D341Med (cell line): Measurements from ENCODE around the gene CBARP.

ENCODE experiments used
- DNase-seq: peaks from one replicate; pipeline ENCODE4 v3.0.0; 2012; ENCODE audit warnings: low spot score

CBARP gene

GRCh38 chr19:1264801-1265614 is 27.2 kb upstream of the CBARP start:
- no peak for DNase-seq

GRCh38 chr19:1263188-1263587 is 25.4 kb upstream of the CBARP start:
- no peak for DNase-seq

- DNase-seq: no peak
These were observed 24.9 kb upstream of the CBARP start for GRCh38 chr19:1262623-1263123.

GRCh38 chr19:1261798-1262622 is 24.2 kb upstream of the CBARP start:
- DNase-seq: no peak

GRCh38 chr19:1261538-1261797 is 23.7 kb upstream of the CBARP start:
- DNase-seq: no peak

GRCh38 chr19:1260749-1261537 is 23.1 kb upstream of the CBARP start:
- DNase-seq: peak; percentile 98

- no peak for DNase-seq
These were observed 22.3 kb upstream of the CBARP start for GRCh38 chr19:1259876-1260748.

- no peak for DNase-seq
These were observed 21.5 kb upstream of the CBARP start for GRCh38 chr19:1259206-1259875.

- DNase-seq: no peak
These were observed 21.0 kb upstream of the CBARP start for GRCh38 chr19:1258707-1259205.

- no peak for DNase-seq
These were observed 20.3 kb upstream of the CBARP start for GRCh38 chr19:1258163-1258492.

- DNase-seq: no peak
These were observed 19.8 kb upstream of the CBARP start for GRCh38 chr19:1257475-1258162.

- DNase-seq: no peak
These were observed 19.1 kb upstream of the CBARP start for GRCh38 chr19:1256646-1257474.

GRCh38 chr19:1255186-1256161 is 17.7 kb upstream of the CBARP start:
- no peak for DNase-seq

- DNase-seq: no peak
These were observed 16.9 kb upstream of the CBARP start for GRCh38 chr19:1254530-1255185.

- DNase-seq: no peak
These were observed 16.3 kb upstream of the CBARP start for GRCh38 chr19:1254081-1254527.

- no peak for DNase-seq
These were observed 15.8 kb upstream of the CBARP start for GRCh38 chr19:1253514-1254080.

- DNase-seq: peak; percentile 80
These were observed 15.2 kb upstream of the CBARP start for GRCh38 chr19:1252821-1253513.
